Breast epithelium (tissue), 3 donors: ENCODE measurements around the gene CLIC3.

Experiments
- CTCF ChIP-seq, 3 donors: fragments of 450-650 bp; IDR thresholded peaks; one replicate each; pipeline ENCODE4 v1.5.1; 2016 to 2017; ENCODE audit warnings: antibody characterized with exemption in 3 of 3, mild to moderate bottlenecking in 3 of 3, moderate library complexity in 3 of 3
- POLR2A ChIP-seq: fragments of 450-650 bp; IDR thresholded peaks from one replicate; pipeline ENCODE4 v1.6.1; 2016; ENCODE audit warnings: antibody characterized with exemption, mild to moderate bottlenecking, moderate library complexity

GRCh38 chr9:136949239-136949816 lies 47.0 kb downstream of the CLIC3 start:
- TF ChIP-seq CTCF (IDR thresholded peaks at IDR 0.05) (no peak), POLR2A (no peak)
